NOMO-1 treated with DMSO at 0.1 percent for 48 hours (cell line): Measurements from ENCODE around the gene SELENON.

ENCODE experiments used
- DNase-seq: peaks from one replicate; lab custom pipeline; 2025; ENCODE audit not compliant: unreplicated experiment; lab: John Stamatoyannopoulos, UW

Gene SELENON, protein sequence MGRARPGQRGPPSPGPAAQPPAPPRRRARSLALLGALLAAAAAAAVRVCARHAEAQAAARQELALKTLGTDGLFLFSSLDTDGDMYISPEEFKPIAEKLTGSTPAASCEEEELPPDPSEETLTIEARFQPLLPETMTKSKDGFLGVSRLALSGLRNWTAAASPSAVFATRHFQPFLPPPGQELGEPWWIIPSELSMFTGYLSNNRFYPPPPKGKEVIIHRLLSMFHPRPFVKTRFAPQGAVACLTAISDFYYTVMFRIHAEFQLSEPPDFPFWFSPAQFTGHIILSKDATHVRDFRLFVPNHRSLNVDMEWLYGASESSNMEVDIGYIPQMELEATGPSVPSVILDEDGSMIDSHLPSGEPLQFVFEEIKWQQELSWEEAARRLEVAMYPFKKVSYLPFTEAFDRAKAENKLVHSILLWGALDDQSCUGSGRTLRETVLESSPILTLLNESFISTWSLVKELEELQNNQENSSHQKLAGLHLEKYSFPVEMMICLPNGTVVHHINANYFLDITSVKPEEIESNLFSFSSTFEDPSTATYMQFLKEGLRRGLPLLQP

DNA sequence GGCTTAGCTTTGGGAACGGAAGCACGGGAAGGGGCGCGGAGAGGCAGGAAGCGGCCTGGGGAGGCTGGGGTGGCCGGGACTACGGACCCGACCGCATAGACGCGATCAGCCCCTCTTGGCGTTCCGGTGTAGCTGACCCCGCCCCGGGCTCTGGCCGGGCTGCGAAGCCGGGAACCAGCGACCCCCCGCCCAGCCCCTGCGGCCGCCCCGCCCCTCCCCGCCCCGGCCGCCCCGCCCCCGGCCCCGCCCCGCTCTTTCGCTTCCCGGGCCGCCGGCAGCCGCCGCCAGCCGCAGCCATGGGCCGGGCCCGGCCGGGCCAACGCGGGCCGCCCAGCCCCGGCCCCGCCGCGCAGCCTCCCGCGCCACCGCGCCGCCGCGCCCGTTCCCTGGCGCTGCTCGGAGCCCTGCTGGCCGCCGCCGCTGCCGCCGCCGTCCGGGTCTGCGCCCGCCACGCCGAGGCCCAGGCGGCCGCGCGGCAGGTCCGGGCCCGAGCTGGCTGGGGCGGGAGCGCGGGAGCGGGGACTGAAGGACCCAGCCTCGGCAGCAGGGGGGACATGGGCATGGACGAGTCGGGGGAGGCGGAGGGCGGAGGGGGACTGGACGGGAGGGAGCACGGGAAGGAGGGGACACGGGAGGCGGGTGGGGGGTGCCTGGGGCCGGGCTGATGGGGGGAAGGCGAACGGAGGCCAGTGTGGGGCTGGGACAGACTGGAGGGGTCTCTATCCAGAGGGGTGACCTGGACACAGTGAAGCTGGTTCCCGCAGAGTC is at the start of gene SELENON:
Gene SELENON, plus strand, starts transcription at position 259 of the 768 bp plus-strand sequence. Its CDS starts 38 bp downstream, at position 297.
- no peak for DNase-seq

DNA sequence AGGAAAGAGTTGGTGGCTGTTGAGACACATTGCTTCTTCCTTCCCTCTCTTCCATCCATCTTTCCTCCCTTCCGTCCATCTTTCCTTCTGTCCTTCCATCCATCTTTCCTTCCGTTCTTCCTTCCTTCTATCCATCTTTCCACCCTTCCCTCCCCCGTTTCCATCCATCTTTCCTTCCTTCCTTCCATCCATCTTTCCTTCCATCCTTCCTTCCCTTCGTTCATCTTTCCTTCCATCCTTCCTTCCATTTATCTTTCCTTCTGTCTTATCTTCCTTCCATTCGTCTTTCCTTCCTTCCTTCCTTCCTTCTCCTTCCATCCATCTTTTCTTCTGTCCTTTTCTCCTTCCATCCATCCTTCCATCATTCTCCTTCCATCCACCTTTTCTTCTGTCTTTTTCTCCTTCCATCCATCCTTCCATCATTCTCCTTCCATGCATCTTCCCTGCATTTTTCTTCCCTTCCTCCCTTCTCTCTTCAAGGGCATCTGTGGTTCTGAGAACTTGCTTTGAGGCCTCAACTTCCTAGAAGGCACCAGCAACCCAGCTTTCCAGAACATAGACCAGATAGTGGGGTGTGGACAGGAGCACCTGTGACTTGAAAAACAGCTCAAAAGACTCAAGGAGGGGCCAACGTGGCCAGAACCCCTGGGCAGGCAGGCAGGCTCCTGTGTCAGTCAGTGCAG is 48.9 kb upstream of the SELENON start:
- DNase-seq, result no peak

DNA sequence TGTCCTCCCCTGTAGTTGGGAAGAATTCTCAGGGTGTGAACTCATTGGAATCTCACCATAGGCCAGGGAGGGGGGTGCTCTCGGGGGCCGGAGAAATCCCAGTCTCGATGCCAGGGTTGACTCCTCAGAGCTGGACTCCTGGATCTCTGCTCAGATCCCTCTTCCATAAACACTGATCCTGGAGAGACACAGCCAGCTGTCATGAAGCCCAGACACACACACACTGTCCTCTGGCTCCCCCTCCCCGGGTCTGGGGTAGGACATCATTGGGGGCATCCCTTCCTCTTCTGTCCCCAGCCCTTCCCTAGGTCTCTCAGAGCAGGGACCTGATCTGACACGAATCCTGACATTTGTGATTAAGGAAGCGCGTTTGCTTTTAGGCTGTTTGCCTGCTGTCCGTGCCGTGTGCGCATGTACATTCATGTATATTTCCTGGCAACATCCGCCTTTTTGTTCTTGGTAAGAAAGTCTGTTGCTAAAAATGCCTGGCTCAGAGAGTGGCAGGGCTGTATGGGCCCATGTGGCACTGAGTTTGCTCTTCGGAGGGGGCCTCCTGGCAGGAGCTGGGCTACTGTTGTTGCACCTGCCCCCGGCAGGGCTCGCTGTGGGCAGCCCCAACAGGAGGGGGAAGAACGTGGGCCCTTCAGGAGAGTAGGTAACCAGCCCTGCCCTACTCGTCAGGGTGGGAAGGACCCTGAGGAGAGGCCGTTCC is 45.4 kb upstream of the SELENON start:
- no peak for DNase-seq

DNA sequence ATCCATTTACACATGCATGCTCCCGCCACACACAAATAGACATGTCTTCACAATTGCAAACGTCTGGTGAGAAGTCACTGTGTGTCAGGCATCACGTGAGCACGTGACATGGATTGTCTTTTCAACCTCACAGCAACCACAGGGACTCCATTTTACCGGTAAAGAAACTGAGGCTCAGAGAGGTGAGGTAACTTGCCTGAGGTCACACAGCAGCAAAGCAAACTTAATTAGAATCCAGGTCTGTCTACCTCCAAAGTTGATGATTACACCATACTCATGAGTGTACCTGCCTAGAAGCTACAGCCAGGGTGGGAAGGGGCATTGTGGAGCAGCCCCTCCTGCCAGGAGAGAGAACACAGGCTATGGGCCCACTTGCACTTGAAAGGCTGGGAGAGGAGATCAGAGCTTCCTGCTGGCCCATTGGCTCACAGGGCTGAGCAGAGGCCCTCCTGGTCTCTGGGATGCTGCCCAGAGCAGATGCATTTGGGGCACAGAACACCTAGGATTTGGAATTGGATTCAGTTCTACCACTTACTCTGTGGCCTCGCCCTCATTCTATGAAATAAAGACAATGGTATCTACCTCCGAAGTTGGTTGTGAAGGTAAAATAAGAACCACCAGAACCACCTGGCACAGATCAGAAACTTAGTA is 44.4 kb upstream of the SELENON start:
- no peak for DNase-seq

DNA sequence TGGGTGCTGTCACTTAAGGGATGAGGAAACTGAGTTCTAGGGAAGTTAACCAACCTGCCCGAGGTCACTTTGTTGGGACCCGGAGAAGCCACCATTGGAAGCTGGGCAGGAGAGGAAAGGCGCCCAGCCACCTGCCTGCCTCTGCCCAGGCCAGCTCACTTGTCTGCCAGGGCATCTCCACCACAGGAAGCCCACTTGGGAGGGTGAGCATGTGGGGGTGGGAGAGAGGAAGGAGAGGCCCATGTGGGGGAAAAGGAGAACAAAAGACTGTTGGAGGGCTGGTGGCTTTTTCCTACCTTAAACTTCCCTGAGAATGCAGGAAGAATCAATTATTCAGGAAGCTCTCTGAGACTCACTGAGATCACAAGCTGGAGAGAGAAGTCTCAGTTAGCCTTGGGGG is 43.8 kb upstream of the SELENON start:
- DNase-seq, result no peak

DNA sequence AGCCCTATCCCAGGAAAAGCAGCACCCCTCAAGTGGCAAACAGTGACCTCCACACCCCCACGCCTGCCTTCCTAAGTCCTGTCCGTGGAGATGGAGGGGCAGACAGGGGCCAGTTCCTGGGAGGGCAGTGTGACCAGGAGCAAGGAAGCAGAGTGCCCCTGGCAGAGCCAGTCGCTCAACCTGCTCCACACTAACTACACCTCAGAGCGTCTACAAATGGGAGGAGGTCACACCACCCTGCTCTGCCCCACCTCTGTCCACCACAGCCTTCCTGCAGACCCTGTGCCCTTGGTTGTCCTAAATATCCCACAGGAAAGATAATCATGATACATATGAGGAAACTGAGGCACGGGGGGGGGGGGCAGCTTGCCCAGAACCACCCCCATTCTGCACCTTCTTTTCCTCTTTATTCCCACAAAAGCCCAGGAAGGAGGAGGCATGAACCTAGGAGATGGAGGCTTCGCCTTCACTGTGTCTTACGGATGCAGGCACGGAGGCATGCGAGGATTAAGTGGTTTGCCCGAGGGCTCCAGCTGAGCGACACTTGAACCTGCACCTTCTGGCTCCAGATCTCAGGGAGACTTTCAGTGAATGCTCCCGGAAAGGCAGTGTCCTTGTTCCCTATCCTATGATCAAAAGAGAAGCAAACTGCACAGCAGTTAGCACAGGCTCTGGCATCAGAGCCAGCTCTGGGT is 42.7 kb upstream of the SELENON start:
- no peak for DNase-seq

DNA sequence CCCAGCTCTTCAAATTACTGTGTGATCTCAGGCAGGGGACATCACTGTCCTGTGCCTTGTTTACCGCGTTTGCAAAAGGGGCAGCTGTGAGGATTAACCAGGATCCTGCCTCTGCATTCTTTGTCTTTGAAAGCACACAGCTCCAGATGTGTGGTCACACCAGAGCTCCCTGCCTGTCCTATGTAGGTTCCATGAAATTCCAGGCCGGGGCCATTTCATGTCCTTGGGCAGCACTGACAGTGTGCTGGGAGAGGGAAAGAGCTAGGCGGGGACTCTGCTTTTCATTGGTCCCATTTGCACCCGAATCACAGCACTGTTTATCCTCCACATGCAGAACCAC is 42.2 kb upstream of the SELENON start:
- no peak for DNase-seq

DNA sequence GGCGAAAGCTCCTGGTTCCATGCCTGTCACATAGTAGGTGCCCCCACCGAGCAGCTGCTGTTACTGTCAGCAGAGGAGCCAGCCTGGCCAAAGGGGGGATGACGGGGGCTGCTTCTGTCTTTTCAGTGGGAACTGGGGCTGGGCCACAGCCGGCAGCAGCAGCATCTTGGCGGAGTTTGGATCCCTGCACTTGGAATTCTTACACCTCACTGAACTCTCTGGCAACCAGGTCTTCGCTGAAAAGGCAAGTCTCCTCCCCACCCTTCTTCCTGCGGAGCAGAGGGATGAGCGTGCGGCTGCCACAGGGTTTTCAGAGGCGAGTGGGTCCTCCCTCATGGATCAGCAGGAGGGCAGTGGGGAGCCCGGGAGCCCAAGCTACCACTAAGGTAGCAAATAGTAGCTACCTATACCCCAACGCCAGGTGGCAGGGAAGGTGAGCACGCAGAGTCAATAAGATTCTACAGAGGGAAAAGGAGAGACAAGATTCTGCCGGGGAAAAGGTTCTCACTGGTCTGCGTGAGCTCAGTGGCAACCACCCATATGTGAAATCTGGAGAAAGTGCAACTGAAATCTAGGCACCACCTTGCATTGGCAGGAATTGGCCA is 41.4 kb upstream of the SELENON start:
- no peak for DNase-seq

DNA sequence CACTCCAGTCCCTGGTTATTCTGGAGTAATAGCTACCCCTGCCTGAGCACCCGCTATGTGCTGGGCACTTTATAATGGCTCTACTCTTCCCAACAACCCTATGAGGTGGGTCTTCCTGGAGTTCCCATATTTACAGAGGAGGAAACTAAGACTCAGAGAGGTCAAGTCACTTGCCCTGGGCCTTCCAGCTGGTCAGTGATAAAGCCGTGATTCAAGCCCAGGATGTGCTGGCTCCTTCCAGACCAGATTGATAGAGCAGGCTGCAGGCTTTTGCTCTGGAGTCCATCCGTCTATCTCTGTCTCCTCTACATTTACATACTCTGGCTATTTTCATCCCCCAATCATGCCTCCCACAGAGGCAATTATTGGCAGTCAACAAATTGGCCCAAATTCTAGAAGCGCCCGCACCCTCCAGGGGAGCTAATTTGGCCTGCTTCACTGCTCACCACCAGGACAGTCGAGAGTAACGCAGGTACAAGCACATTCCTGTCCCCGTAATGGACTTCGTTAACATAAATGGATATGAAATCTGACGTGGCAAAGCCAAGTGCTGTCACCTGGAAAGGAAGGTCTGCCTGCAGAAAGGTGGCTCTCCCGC is 39.8 kb upstream of the SELENON start:
- DNase-seq, result no peak

DNA sequence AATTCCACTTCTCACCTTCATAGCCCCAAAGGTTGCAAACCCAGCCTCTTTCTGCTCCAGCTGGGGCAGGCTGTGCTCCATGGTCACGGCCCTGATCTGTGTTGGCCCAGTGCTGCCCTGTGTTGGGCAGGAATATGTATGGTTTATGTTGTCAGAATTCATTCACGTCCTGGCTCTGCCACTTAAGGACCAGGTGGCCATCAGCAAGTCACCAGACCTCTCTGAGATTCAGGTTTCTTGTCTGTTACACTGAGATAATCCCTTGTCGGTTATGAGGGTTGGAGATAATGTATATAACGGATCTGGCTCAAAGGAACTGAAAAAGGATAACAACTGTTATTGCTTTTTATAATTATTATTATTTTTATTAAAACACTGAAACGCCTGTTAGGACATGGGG is 39.1 kb upstream of the SELENON start:
- no peak for DNase-seq

DNA sequence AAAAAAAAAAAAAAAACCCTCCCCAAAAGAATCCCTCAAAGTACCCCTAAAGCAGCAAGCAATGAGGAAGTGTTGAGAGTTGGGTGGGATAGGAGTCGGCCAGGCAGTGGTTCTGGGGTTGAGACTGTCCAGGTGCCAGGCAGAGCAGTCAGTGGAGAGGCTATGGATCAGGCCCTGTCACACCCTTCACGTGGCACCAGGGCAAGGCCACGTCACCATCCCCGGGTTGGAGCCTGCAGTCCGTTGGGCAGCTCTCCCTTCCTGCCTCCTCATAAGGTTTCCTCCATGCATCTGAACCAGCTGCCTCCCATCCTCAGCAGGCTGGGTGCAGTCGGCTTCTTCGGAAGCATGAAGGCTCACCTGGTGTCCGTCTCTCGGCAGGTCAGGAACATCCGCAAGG is 36.5 kb upstream of the SELENON start:
- DNase-seq, result no peak

DNA sequence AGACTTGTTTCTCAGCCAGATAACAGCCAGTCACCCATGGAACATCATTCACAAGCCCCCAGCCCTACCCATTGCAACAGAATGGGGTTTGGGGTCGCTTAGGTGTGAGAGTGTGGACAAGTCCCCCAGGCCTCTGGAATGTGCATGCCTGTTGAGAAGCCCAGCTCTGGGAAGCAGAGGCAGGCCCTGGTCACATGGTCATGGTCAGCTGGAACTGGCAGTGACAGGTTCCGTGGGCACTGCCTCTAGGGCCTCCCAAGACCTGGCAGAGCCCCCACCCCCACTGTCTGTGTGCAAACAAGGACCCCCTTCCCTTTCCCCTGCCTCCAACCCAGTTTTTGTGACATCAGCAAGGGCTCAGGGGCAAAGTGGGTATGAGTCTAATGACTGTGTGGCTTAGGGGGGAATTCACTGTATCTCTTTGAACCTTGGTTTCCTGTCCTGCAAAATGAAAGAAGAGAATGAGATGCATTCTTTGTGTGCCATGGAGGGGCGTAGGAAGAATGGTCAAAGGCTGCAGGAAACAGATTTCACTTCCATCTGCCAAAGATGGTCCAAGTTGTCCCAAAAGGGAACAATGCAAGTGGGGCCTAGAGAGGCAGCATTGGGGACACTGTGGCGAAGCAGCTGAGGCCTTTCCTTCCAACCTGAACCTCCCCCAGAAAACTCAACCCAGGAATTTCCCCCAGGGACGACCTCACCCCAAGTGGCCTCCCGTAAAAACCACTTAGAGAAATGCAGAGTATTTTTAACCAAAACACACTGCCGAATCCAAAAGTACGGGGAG is 34.7 kb upstream of the SELENON start:
- DNase-seq, result no peak

DNA sequence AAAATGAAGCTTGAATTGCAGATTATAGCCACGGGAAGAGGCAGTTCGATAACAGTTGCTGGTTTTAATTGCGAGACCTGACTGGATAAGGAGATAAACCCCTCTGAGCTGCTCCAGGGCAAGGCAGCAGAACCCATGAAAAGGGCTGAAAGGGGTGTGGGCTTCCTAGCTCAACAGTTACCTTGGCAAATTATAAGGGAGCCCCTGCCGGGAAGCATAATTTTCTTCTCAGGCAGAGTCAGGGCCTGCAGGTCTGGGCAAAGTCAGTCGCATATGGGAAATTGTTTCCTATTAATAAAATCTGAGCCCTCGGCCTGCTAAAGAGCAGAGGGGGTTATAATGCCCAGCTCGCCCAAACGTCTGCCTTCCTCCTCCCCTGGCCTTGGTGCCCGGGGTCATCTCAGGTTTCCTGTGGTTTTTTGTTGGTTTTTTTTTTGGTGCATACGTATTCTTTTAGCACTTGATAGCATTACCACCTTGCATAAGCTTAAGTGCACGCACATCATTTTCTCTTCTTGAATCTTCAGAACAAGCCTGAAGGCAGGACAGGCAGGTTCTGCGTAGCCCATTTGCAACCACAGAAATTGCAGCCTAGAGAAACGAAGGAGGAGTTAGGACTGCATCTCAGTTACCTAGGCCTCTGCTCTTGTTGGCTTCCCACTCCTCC is 33.9 kb upstream of the SELENON start:
- DNase-seq, result no peak

DNA sequence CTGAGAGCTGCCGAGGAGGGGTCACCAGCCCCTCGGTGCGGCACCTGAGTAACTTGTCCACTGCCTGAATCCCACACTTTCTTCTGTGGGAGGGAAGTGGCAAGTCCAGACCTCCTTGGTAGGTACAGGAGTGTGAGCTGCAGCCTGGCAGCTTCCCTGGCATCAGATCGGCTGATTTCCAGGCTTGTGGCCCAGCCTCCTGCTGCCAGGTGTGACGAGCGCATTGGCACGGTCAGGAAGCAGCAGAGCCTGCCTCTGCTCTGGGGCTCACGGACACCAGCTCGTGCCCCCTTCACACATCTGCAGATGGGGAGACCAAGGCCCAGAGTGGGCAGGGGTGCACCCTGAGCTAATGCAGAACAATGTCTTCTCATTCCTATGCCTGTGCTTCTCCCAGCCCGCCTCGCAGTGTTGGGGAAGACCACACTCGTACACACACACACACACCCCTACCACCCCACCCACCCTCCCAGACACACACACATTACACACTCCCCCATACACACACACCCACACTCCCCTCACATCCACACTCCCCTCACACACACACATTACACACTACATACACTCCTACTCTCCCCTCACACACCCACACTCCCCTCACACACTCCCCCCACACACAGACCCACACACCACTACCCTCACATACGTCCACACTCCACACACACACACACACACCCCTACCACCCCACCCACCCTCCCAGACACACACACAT is 33.1 kb upstream of the SELENON start:
- DNase-seq, result no peak

DNA sequence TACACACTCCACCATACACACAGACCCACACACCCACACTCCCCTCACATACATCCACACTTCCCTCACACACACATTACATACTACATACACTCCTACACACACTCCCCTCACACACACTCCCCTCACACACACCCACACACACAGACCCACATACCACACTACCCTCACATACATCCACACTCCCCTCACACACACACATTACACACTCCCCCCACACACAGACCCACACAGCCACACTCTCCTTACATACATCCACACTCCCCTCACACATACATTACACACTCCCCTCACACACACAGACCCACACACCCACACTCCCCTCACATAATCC is 32.6 kb upstream of the SELENON start:
- DNase-seq, result no peak

DNA sequence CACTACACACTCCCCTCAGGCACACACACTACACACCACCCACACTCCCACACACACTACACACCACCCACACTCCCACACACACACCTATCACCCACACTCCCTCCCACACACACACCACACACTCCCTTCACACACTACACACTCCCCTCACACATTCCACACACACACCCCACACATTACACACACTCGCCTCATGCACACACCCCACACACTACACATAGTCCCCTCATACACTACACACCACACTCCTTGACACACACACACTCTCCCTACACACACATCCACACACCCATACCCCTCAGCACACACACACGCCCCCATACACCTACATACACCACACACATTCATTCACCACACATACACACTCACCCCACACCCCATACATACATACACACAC is 31.0 kb upstream of the SELENON start:
- no peak for DNase-seq

DNA sequence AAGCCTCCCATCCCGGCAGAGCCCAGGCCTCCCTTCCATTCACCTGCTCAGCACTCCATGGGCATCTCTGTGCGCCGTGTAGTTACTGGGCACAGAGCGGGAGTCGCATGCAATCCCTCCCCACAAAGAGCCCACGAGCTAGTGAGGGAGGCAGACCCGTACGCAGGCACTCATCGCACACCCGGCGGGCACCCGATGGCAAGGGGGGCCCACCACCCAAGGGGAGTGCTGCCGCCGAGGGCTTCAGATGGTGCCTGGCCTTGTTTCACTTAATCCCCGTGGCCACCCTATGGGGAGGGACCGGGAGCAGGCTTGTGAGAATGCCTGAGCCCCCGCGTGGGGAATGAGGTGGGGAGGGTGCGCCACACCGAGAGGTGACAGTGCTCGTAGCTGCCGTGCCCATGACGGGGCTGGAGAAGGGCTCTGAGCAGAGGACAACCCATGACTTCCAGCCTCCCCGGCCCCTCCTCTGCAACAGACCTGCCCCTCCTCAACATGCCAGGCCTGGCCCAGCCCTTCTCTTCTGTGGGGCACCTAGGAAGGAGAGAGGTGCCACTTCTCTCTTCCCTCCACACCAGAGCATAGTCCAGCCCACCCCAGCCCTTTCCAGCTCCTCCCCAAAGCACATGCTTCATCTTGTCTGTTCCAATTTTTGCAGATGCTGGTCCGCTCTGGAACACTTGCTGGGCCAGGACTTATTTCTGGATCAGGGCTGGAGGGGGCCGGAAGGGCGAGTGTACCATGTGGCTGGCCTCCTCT is 30.2 kb upstream of the SELENON start:
- no peak for DNase-seq
